Gastroesophageal sphincter (tissue), 3 donors: Measurements from ENCODE around the gene DNAH17.

Experiments used
- CTCF ChIP-seq, 4 experiments: fragments of 200-600 bp in 2 of 4; fragments of 450-650 bp in 2 of 4; sonication (generic) in 1 of 4; IDR thresholded peaks; one replicate each; pipeline ENCODE4 v1.5.1; 2017 to 2019; ENCODE audit warnings: antibody characterized with exemption in 4 of 4, mild to moderate bottlenecking in 2 of 4, moderate library complexity in 2 of 4
- POLR2A ChIP-seq, 2 donors: fragments of 450-650 bp; IDR thresholded peaks; one replicate each; pipeline ENCODE4 v1.6.1; 2017; ENCODE audit warnings: antibody characterized with exemption in 2 of 2, mild to moderate bottlenecking in 2 of 2, moderate library complexity in 1 of 2
- POLR2AphosphoS5 ChIP-seq: sonication (generic); formaldehyde crosslinking; IDR thresholded peaks from one replicate; pipeline ENCODE4 v1.6.1; 2017; ENCODE audit warnings: antibody characterized with exemption

- TF ChIP-seq CTCF (IDR thresholded peaks at IDR 0.05) (no peak), POLR2A (IDR thresholded peaks at IDR 0.05) (no peak), POLR2AphosphoS5 (no peak)
Observed at GRCh38 chr17:78573955-78574354, 3.2 kb downstream of the DNAH17 start.
